Ovary (tissue), 9 donors: Measurements from ENCODE around the gene ACYP2. TPM values are rescaled to one million over a fixed set of nuclear protein-coding genes. Genes with fewer than 3 reads are reported as not detected.

Source experiments
- DNase-seq, 5 donors: peaks; one replicate each; pipeline ENCODE4 v3.0.0-alpha.2; 2019 to 2020
- H3K27ac ChIP-seq, 2 donors: fragments of 200-600 bp; one replicate each; pipeline versions ENCODE4 v1.5.1 to v1.8.0; 2019 to 2022
- H3K27me3 ChIP-seq: fragments of 200-600 bp; one replicate; pipeline ENCODE4 v1.8.0; 2022
- H3K36me3 ChIP-seq: fragments of 200-600 bp; sonication (generic); one replicate; pipeline ENCODE4 v1.5.1; 2019
- H3K4me1 ChIP-seq: one replicate; pipeline ENCODE4 v1.8.1; 2013; ENCODE audit warnings: mild to moderate bottlenecking, moderate library complexity; ENCODE audit not compliant: insufficient read depth
- H3K4me3 ChIP-seq: fragments of 200-600 bp; sonication (generic); one replicate; pipeline ENCODE4 v1.5.1; 2017
- H3K9me3 ChIP-seq, 2 donors: fragments of 200-600 bp in 1 of 2; sonication (generic) in 1 of 2; one replicate each; pipeline versions ENCODE4 v1.5.1 to v1.8.1; 2013 to 2019; ENCODE audit warnings: mild to moderate bottlenecking in 1 of 2, moderate library complexity in 1 of 2
- CTCF ChIP-seq, 3 donors: fragments of 450-650 bp in 2 of 3; fragments of 200-600 bp in 1 of 3; IDR thresholded peaks; one replicate each; pipeline versions ENCODE4 v1.5.1 to v1.8.0; 2016 to 2022; ENCODE audit warnings: antibody characterized with exemption in 3 of 3, mild to moderate bottlenecking in 1 of 3
- EP300 ChIP-seq: sonication (generic); formaldehyde crosslinking; IDR thresholded peaks from one replicate; pipeline ENCODE4 v1.6.1; 2017; ENCODE audit warnings: antibody characterized with exemption
- POLR2A ChIP-seq: fragments of 450-650 bp; IDR thresholded peaks from one replicate; pipeline ENCODE4 v1.6.1; 2017; ENCODE audit warnings: antibody characterized with exemption, mild to moderate bottlenecking, moderate library complexity
- WGBS, 3 donors: extraction: QIAGEN DNeasy Blood & Tissue Kit in 1 of 3; methylation state at CpG; one replicate each; pipeline versions ENCODE4 v1.1.5 to v1.1.7; 2013 to 2017; 5-methylcytosine and 5-hydroxymethylcytosine counted together
- intact Hi-C, 4 donors: fragments of 100-400 bp; cut with DNase I; formaldehyde crosslinking; loops; one replicate each; pipeline versions ENCODE4 v1.11.0 to v1.15.1; 2022 to 2023
- polyA plus RNA-seq, 2 donors: library from polyadenylated mRNA; stranded (reverse); fragments of 200-250 nt in 1 of 2; fragments of 350-450 nt in 1 of 2; fragmentation: Illumina TruSeq in 1 of 2; extraction: RNeasy Lipid Tissue Mini Kit (QIAGEN cat#74804) in 1 of 2; gene quantifications; one replicate each; pipeline ENCODE4 v1.2.3, GENCODE V29; 2013 to 2014
- total RNA-seq, 7 donors: library from RNA; depleted of rRNA in 2 of 7; stranded (reverse); fragments of >200 nt in 2 of 7; fragmentation: NEBNext Ultra II Directional in 3 of 7; extraction: Animal tissue kit (Norgen Biotek cat#: 25700) in 3 of 7; gene quantifications; one replicate each; pipeline versions ENCODE4 v1.1.0 to v1.2.4, GENCODE V29; 2016 to 2023
- donor health status: DM: no; HTN: no; CAD: no; lungs with moderate emphysema.
- donor health status: DM: no; HTN: no; CAD: no.
- donor health status: Bipolar disorder and iron deficiency.
- donor health status: DM: yes; HTN: yes; CAD: no.
- donor health status: DM: no; HTN: no; CAD: no.
- donor health status: DM: yes; HTN: yes; CAD: no.

ACYP2 gene
- total and polyA plus RNA-seq, 9 donors = 10.4 to 27.1 (median 13.9) TPM

GRCh38 chr2:54306556-54306955 lies 191.1 kb downstream of the ACYP2 start:
- H3K4me1 ChIP-seq = no peaks in the 10 kb centered on the region
- no peak for TF ChIP-seq CTCF (IDR thresholded peaks at IDR 0.05)
- intact Hi-C loops = no loop called here
- 69 to 78% (median 77%) methylated on average over 3 of the region's 3 CpGs for WGBS, 3 donors
- no peak overlapping the region for H3K4me3 ChIP-seq
- no peaks in the 10 kb centered on the region for H3K9me3 ChIP-seq
- DNase-seq = no peak
- H3K36me3 ChIP-seq = no peaks in the 10 kb centered on the region
- no peak overlapping the region for H3K27ac ChIP-seq
- H3K27me3 ChIP-seq = no peaks in the 10 kb centered on the region

GRCh38 chr2:54308186-54308585 lies 192.8 kb downstream of the ACYP2 start:
- DNase-seq = no peak
- intact Hi-C loops = no loop called here
- H3K36me3 ChIP-seq = no peaks in the 10 kb centered on the region
- H3K9me3 ChIP-seq = no peaks in the 10 kb centered on the region
- no peaks in the 10 kb centered on the region for H3K4me1 ChIP-seq
- no peak overlapping the region for H3K4me3 ChIP-seq
- no peak for TF ChIP-seq EP300
- TF ChIP-seq POLR2A = no peak
- TF ChIP-seq CTCF (IDR thresholded peaks at IDR 0.05) = no peak
- whole genome bisulfite sequencing, 3 donors = 62 to 74% (median 73%) methylated on average over 6 of the region's 6 CpGs
- no peak overlapping the region for H3K27ac ChIP-seq
- no peaks in the 10 kb centered on the region for H3K27me3 ChIP-seq

- H3K27ac ChIP-seq = no peak overlapping the region
- no peaks in the 10 kb centered on the region for H3K36me3 ChIP-seq
- no peaks in the 10 kb centered on the region for H3K27me3 ChIP-seq
- WGBS, 3 donors = 71 to 85% (median 73%) methylated on average over 2 of the region's 2 CpGs
- no peaks in the 10 kb centered on the region for H3K9me3 ChIP-seq
- no peaks in the 10 kb centered on the region for H3K4me1 ChIP-seq
- intact Hi-C loops = no loop called here
- TF ChIP-seq CTCF (IDR thresholded peaks at IDR 0.05) (no peak), EP300 (no peak), POLR2A (no peak)
- DNase-seq = no peak
- H3K4me3 ChIP-seq = no peak overlapping the region
Measured at GRCh38 chr2:54308782-54309181, 193.4 kb downstream of the ACYP2 start.

GRCh38 chr2:54310311-54310710 lies 194.9 kb downstream of the ACYP2 start:
- intact Hi-C loops = no loop called here
- Histone ChIP-seq H3K27ac (no peak overlapping the region), H3K4me1 (no peaks in the 10 kb centered on the region), H3K4me3 (no peak overlapping the region), H3K27me3 (no peaks in the 10 kb centered on the region), H3K36me3 (no peaks in the 10 kb centered on the region), H3K9me3 (no peaks in the 10 kb centered on the region)
- TF ChIP-seq POLR2A = no peak
- no peak for TF ChIP-seq EP300
- TF ChIP-seq CTCF (IDR thresholded peaks at IDR 0.05) = no peak
- no peak for DNase-seq
- 67 to 78% (median 72%) methylated on average over 3 of the region's 3 CpGs for WGBS, 3 donors

GRCh38 chr2:54310961-54311360 lies 195.5 kb downstream of the ACYP2 start:
- Histone ChIP-seq H3K9me3 (no peaks in the 10 kb centered on the region), H3K27ac (no peak overlapping the region), H3K4me1 (no peaks in the 10 kb centered on the region), H3K4me3 (no peak overlapping the region), H3K27me3 (no peaks in the 10 kb centered on the region), H3K36me3 (no peaks in the 10 kb centered on the region)
- WGBS, 3 donors = 76 to 79% (median 78%) methylated on average over 2 of the region's 2 CpGs
- DNase-seq = no peak
- intact Hi-C loops = no loop called here
- no peak for TF ChIP-seq EP300
- no peak for TF ChIP-seq POLR2A
- no peak for TF ChIP-seq CTCF (IDR thresholded peaks at IDR 0.05)
